ENCODE results near the gene DBH.

The DBH gene

DNA sequence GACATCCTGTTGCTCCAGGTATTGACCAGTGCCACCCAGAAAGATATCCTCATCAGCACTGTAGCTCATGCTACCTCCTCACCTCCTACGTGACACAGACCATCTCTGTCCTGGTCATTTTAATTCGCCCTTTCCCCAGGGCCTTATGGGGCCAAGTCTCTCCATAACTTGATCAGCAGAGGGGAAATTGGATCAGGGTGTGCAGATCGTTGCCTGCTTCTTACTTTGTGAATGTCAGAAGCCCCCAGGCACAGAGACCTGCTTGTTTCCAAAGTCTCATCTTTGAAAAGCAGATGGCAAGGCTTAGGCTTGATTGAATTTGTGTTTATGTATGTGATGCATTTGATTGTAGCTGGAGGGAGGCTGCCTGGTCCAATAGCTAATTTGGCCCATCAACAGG is 8.8 kb upstream of the DBH start:
- DNase-seq = no peak

GRCh38 chr9:133628766-133629165 is 7.4 kb upstream of the DBH start:
- no peak for DNase-seq

- no peak for DNase-seq
These were observed 6.7 kb upstream of the DBH start for GRCh38 chr9:133629221-133630110.

GRCh38 chr9:133631111-133631510 is 5.1 kb upstream of the DBH start:
- DNase-seq = no peak

DNA sequence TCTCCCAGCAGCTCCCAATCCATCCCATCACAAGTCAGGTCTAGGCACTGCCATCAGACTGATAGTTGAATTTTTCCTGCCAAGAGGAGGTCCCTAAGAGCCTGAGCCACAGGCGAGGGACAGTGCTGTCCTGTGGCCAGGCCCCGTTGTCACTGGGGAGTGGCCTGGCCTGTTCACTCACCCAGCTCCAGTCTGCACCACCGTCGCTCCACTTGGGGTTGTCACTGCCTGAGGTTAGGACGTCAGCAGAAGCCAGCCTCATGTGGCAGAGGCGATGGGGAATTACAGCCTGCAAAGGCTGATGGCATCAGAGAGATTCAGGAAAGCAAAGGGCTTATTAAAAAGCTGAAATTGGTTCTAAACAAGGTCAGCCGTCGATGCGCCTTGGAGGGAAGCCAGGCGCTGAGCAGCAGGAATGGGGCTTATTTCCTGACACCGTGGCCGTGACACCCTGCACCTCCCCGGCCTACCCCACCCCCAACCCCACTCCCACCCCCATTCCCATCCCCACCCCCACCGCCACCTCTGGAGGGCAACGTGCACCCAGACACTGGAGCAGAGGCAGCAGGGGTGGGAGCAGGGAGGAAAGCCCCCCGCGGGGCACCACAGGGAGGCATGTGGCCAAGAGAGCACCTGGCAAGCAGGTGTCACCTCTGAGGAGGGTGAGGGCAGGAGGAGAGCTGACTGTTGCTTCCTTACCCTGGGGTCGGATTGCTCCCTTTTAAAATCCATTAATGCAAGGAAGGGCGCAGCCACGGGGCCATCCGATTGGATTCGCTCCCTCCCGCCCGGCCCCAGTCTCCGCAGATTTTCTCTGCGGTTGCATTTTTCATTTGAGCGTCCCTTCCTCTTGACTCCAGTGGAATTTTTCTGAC is 3.1 kb upstream of the DBH start:
- DNase-seq = no peak

GRCh38 chr9:133633681-133634080 is 2.5 kb upstream of the DBH start:
- DNase-seq = no peak

DNA sequence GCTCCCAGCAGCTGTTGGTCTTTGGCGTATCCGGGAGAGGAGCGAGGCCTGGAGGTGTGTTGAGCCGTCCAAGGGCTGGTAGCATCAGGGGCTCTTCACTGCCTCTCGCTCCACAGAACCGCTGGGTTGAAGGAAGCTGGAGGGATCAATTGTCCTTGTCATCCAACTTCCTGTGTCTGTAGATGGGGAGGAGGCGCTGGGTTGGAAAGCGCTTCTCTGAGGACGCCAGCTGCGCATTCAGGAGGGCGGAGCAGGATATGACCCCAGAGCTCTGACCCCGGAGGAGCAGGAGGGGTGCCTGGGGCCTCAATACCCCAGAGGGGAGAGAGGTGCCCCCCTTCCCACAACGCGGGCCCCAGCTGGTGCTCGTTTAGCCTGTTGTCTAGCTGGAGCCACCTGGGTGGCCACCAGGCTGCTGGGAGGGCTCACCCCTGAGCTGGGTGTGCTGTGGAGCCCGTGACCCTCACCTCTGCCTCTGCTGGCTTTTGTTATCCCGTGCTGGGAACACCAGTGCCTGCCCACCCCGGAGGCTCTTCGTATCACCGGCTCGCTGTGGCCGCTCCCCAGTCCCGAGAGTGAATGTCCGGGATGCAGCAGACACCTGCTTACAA is 2.0 kb upstream of the DBH start:
- peak; percentile 34 for DNase-seq

GRCh38 chr9:133635098-133635497 is 1.1 kb upstream of the DBH start:
- no peak for DNase-seq

DNA sequence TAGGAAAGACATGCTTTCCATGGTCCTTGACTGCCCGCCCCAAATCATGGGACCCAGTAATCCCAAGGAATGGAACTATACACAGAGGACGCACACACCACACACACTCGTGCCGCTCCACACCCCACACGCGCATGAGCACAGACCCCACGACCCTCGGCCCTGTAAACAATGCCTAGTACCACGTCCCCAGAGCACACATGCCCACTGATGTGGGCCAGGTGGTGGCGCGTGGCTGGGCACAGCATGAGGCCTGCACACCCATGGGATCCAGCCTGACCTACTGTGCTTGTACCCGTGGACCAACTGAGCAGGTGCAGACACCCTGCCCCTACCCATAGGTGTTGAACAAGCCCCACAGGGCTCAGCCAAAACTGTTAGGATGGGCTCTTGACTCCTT is 739 bp downstream of the DBH start:
- no peak for DNase-seq

- DNase-seq = no peak
These were observed 1.4 kb downstream of the DBH start for GRCh38 chr9:133637451-133638055.

- no peak for DNase-seq
These were observed 1.9 kb downstream of the DBH start for GRCh38 chr9:133638076-133638475.

DNA sequence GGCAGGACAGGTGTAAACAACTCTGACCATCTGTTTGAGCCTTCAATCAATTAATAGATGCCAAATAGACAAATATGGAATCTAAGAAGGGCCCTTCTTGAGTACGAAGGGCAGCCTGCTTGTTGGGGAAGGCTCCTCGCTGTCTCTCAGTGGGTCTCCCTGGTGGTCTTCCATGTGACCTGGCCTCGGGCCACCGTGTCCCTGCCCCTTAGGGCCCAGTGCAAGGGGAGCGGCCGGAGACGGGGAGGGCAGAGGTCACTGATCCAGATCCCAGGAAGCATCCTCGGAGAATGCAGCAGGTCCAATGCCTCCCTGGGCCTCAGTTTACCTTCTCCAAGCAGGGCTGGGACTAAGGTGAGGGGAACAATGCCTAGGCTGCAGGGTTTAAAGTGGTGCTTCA is 2.5 kb downstream of the DBH start:
- no peak for DNase-seq

DNA sequence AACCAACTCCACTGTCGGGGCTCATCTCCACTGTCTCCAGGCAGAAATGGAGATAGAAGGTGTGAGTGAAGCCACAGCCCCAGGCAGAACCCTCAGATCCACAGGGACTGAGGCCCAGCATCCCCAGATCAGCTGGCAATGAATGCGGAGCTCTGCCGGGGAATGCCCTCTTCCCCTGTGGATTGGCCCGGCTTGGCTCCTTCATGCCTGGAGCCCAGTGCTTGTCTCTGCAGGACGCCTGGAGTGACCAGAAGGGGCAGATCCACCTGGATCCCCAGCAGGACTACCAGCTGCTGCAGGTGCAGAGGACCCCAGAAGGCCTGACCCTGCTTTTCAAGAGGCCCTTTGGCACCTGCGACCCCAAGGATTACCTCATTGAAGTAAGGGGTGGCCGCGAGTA is 3.5 kb downstream of the DBH start:
- DNase-seq = no peak

DNA sequence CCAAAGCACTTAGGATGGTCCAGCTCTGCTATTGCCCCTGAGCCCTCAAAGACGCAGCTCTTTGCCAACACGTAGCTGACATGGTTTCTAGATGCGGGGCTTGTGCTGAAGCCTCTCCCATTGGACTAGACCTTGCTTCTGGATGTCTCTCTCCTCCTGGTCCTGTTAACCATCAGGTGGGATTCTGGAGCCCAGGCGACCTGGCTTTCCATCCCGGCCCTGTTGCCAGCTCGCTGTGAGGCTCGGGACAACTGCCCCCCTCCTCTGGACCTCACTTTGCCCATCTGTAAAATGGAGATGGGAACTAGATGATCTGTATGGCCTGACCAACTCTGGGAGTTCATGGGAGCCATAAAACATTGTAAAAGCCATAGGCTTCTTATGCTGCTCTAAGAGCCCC is 4.0 kb downstream of the DBH start:
- DNase-seq = no peak

GRCh38 chr9:133640580-133641395 is 4.6 kb downstream of the DBH start:
- DNase-seq = no peak

DNA sequence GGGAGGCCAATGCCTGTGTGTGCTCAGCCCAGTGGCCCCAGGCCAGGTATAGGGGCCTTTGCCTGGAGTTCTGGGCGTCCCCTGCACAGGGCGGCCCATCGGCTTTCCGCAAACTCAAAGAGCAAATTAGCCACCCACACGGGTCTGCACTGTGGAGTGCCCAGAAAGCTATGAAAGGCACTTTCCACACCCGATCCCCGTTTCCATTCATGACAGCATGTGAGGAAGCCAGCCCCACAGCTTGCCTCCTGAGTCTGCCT is 5.2 kb downstream of the DBH start:
- DNase-seq = no peak

- DNase-seq = no peak
These were observed 5.9 kb downstream of the DBH start for GRCh38 chr9:133641861-133642595.

GRCh38 chr9:133642708-133643361 is 6.7 kb downstream of the DBH start:
- DNase-seq = no peak

DNA sequence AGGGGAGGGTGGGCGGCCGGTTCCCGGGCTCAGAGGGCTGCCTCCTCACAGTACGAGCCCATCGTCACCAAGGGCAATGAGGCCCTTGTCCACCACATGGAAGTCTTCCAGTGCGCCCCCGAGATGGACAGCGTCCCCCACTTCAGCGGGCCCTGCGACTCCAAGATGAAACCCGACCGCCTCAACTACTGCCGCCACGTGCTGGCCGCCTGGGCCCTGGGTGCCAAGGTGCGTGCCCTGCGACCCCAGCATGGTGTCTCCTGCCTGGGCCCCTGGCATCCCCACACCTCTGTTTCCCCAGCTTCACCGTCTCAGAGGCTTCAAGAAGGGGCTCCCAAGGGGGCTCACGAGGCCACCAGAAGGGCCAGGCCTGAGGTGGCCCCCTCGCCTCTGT is 7.2 kb downstream of the DBH start:
- no peak for DNase-seq

GRCh38 chr9:133643978-133644760 is 8.0 kb downstream of the DBH start:
- no peak for DNase-seq

Data from SHP77 treated with DMSO at 0.1 percent for 48 hours (cell line).